ENCODE measurements around the gene ERN1. TPM values are rescaled to one million over a fixed set of nuclear protein-coding genes. Genes with fewer than 3 reads are reported as not detected.

The ERN1 gene
- total and polyA plus RNA-seq, 2 of the 13 experiments (the other 11 are each of a cell fraction or from before 2014, with no cell fraction given) = 6.0 to 12.7 TPM

- TF ChIP-seq ZNF260 (CRISPR knock-in tag; IDR thresholded peaks at IDR 0.05; ENCODE audit: borderline replicate concordance, low read depth) (no peak), SP4 (CRISPR knock-in tag; IDR thresholded peaks at IDR 0.05) (no peak), ZNF614 (CRISPR knock-in tag; IDR thresholded peaks at IDR 0.05; ENCODE audit: borderline replicate concordance) (no peak), ZNF646 (CRISPR knock-in tag; IDR thresholded peaks at IDR 0.05) (no peak), ZNF678 (CRISPR knock-in tag; IDR thresholded peaks at IDR 0.05) (0 out of 2 replicates have a peak, but pooled peaks have one; percentile 27), ZBTB37 (CRISPR knock-in tag; IDR thresholded peaks at IDR 0.05) (no peak), MAX (IDR thresholded peaks at IDR 0.05) (0 out of 2 replicates have a peak, but pooled peaks have one; percentile 13), CHD2 (IDR thresholded peaks at IDR 0.05; ENCODE audit: low read depth, low read length) (no peak), HHEX (CRISPR knock-in tag; IDR thresholded peaks at IDR 0.05) (no peak), MNT (IDR thresholded peaks at IDR 0.05) (0 out of 2 replicates have a peak, but pooled peaks have one; percentile 23), ZNF777 (CRISPR knock-in tag; IDR thresholded peaks at IDR 0.05) (no peak), AHDC1 (CRISPR knock-in tag; IDR thresholded peaks at IDR 0.05; ENCODE audit: borderline replicate concordance) (no peak), RELA (CRISPR knock-in tag; IDR thresholded peaks at IDR 0.05) (0 out of 2 replicates have a peak, but pooled peaks have one; percentile 28), NFYB (CRISPR knock-in tag; IDR thresholded peaks at IDR 0.05) (no peak)
These were observed 109.7 kb downstream of the ERN1 start, which contains the start of gene ICAM2 (continued) for GRCh38 chr17:64020056-64020766.

Measured in HepG2 (cell line).